Effector memory CD4-positive, alpha-beta T cell (primary cell): ENCODE results near the gene PYROXD2.
"Not testable (repeated sequence)": the region's sequence is repeated elsewhere in the genome, so short reads cannot be mapped to it uniquely, and the experiment has no call there.

Source experiments
- DNase-seq, 3 donors: peaks; one replicate each; pipeline ENCODE4 v3.0.0-alpha.2; 2020
- H3K27ac ChIP-seq: 2 replicates; pipeline ENCODE4 v1.7.0; 2013; ENCODE audit warnings: mild to moderate bottlenecking, low read length, moderate library complexity; ENCODE audit not compliant: insufficient read depth, poor library complexity, severe bottlenecking
- H3K27me3 ChIP-seq: replicated peaks from 2 replicates; pipeline ENCODE4 v1.7.0; 2013; ENCODE audit warnings: mild to moderate bottlenecking, low read length; ENCODE audit not compliant: insufficient read depth, control insufficient read depth, poor library complexity, severe bottlenecking
- H3K36me3 ChIP-seq: 2 replicates; pipeline ENCODE4 v1.7.0; 2013; ENCODE audit warnings: mild to moderate bottlenecking, low read length, moderate library complexity; ENCODE audit not compliant: control insufficient read depth, insufficient read depth
- H3K4me1 ChIP-seq: 2 replicates; pipeline ENCODE4 v1.7.0; 2013; ENCODE audit warnings: low read length, mild to moderate bottlenecking; ENCODE audit not compliant: control insufficient read depth, insufficient read depth, poor library complexity, severe bottlenecking
- H3K4me3 ChIP-seq: 2 replicates; pipeline ENCODE4 v1.7.0; 2013; ENCODE audit warnings: low read length, low read depth, mild to moderate bottlenecking; ENCODE audit not compliant: insufficient read depth, poor library complexity, severe bottlenecking
- H3K9me3 ChIP-seq: 2 replicates; pipeline ENCODE4 v1.7.0; 2013; ENCODE audit warnings: mild to moderate bottlenecking, low read length, moderate library complexity; ENCODE audit not compliant: control insufficient read depth

PYROXD2 gene

DNA sequence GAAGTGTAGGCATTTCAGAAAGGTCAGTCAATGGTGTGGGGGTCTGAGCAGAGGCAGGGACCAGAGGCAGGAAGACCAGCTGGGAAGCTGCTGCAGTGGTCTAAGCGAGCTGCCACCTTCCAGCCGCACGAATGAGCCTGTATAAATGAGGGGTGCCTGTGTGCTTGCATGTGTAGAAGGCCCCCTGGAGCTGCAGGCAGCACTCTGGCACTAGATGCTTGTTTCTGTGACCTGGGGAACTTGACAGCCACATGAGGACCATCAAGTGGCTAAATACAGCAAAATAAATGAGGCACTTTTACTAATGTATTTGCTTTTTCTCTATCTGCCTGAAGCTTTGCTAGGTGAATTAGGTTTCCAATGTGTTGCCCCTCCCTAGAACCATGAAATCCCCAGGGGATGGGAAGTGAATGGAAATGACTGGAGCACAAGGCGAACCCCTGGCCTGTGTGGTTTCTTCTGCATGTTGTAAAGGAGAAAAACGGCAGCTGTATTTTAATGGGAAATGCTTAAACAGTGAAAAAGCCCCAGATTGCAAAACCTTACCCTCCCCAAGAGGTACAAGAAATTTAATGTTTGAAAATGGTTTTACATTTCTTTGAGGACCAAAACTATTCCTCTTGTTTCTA is 57.7 kb downstream of the PYROXD2 start:
- H3K4me1 ChIP-seq: no peaks in the 10 kb centered on the region
- no peaks in the 10 kb centered on the region for H3K9me3 ChIP-seq
- no peaks in the 10 kb centered on the region for H3K36me3 ChIP-seq
- no peak for DNase-seq
- no peak overlapping the region for H3K4me3 ChIP-seq
- no peak overlapping the region for H3K27ac ChIP-seq
- H3K27me3 ChIP-seq: no peaks in the 10 kb centered on the region

DNA sequence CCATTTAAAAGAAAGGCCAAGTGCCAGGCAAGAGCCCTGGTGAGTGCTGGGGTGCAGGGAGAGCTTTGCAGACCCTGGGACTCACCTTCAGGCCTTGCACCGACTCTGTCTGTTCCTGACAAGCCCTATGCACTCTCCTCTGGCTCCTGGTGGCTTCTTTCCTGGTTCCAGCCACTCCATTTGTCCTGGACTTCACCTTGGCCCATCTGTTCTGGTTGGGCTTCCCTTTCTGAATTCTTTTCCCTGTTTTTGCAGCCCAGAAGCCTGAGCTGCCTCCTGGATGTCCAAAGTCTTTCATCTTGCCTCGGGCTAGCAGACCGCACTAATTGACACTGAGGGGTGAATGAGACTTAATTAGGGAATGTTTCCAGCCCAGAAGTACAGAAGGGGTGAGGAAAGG is 60.5 kb downstream of the PYROXD2 start:
- Histone ChIP-seq H3K4me3 (no peak overlapping the region), H3K9me3 (no peaks in the 10 kb centered on the region), H3K4me1 (no peaks in the 10 kb centered on the region), H3K27me3 (no peaks in the 10 kb centered on the region), H3K36me3 (no peaks in the 10 kb centered on the region), H3K27ac (no peak overlapping the region)
- no peak for DNase-seq

DNA sequence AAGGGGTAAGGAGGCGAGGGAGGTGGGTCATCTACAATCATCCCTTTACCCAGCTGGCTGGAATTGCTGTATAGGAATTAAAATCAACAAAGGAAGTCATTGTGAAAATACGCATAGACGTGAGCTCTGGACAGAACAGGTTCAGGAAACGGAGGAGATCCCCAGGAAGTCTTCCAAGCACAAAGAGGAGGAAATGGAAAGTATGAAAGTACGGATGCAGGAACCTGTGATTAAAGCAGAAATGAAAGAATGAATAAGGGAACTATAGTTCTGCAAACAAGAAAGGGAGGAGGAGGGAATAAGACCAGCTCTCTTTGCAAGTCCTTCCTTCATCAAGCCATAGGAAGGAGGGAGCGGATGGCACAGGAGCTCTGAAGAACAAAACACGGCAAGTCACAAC is 61.8 kb downstream of the PYROXD2 start:
- H3K27me3 ChIP-seq: no peaks in the 10 kb centered on the region
- H3K36me3 ChIP-seq: no peaks in the 10 kb centered on the region
- H3K27ac ChIP-seq: no peak overlapping the region
- DNase-seq: no peak
- H3K9me3 ChIP-seq: no peaks in the 10 kb centered on the region
- H3K4me3 ChIP-seq: no peak overlapping the region
- no peaks in the 10 kb centered on the region for H3K4me1 ChIP-seq

DNA sequence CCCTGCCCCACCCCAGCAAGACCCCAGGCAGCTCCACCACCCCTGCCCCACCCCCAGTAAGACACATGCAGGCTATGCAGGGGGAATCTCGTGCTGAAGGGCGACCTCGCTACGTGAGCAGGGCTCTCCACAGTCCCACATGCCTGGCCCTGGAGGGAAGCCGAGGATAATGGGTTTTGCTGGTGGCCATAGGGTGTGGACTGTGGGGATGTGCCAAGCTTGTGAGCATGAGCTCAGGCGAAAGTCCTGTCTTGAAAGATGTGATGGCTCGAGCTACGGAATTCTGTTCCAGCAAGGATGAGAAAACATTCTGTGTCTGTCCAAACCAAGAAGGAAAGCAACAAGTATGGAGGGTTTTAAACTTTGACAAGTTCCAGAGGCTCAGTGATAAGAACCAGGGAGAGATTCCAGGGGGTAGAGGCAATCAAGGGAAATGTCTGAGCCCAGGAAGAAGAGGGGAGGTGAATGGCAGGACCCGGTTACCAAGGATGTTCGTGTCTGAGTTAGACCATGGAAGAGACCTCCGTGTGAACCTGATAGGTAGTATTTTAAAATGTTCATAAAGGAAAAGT is 63.1 kb downstream of the PYROXD2 start:
- Histone ChIP-seq H3K4me3 (no peak overlapping the region), H3K4me1 (no peaks in the 10 kb centered on the region), H3K9me3 (no peaks in the 10 kb centered on the region), H3K36me3 (no peaks in the 10 kb centered on the region), H3K27ac (no peak overlapping the region), H3K27me3 (no peaks in the 10 kb centered on the region)
- no peak for DNase-seq

DNA sequence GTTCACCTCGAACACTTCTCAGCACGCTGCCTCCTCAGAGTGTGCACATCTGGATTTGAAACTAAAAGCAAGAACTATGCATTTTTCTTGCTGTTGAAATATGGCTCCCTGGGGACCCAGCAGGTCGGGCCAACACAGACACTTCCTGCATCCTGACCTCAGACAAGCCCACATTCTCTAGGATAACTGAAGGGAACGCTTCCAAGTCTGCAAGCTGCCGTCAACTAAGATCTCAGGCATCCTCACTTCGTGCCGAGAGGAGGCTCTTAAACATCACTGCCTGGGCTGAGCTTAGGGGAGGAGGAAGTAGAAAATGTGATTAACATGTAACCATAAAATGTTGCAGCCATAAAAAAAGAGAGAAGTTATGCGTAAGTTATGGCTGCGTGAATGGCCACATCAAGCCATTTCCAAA is 65.5 kb downstream of the PYROXD2 start:
- Histone ChIP-seq H3K4me3 (no peak overlapping the region), H3K27ac (no peak overlapping the region)

DNA sequence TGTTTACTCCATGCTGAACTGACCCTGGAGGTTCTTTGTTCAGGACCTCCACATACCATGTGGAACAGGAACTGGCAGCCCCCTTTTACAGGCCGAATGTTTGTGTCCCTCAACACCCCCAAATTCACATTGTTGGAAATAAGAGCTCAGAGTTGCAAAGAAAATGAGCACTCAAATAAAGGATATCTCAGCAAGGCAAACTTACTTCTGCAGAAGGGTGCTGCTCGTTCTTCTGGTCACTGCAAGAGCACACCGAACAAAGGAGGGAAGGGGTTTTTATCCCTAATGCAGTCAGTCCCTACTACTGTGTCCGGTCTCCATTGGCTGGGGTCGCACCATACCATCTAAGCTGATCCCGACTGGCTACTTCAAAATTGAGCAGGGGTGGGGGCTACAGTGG is 68.1 kb downstream of the PYROXD2 start:
- Histone ChIP-seq H3K4me3 (no peak overlapping the region), H3K4me1 (no peaks in the 10 kb centered on the region), H3K27ac (no peak overlapping the region), H3K36me3 (no peaks in the 10 kb centered on the region), H3K9me3 (no peaks in the 10 kb centered on the region), H3K27me3 (no peaks in the 10 kb centered on the region)
- no peak for DNase-seq

More for the DNA sequence above, 65.5 kb downstream of the PYROXD2 start:
- no peaks in the 10 kb centered on the region for H3K27me3 ChIP-seq
- H3K4me1 ChIP-seq: no peaks in the 10 kb centered on the region
- no peaks in the 10 kb centered on the region for H3K9me3 ChIP-seq
- no peak for DNase-seq
- H3K36me3 ChIP-seq: no peaks in the 10 kb centered on the region

DNA sequence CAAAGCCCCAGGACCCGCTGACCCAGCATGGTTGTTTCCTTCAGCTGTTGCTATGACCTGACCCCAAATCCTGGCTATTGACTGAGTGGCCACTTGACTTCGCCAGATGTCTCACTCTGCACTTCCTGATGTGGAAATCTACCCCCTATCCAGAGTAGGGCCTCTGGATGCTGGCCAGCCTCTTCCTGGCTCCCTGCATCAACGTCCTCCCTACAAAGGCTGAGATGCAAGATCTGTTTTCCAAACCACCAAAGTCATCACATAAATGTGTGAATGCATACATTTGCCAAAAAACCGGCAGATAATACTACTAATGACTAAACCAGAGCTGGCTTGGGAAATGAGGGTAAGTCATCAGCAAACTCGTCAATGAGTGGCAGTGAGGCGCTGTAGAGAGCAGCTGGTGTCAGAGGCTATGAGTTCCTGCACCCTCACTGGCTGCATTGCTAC is 70.4 kb downstream of the PYROXD2 start:
- H3K36me3 ChIP-seq: no peaks in the 10 kb centered on the region
- H3K4me3 ChIP-seq: no peak overlapping the region
- no peaks in the 10 kb centered on the region for H3K27me3 ChIP-seq
- H3K27ac ChIP-seq: no peak overlapping the region
- DNase-seq: no peak
- H3K4me1 ChIP-seq: no peaks in the 10 kb centered on the region
- H3K9me3 ChIP-seq: no peaks in the 10 kb centered on the region

DNA sequence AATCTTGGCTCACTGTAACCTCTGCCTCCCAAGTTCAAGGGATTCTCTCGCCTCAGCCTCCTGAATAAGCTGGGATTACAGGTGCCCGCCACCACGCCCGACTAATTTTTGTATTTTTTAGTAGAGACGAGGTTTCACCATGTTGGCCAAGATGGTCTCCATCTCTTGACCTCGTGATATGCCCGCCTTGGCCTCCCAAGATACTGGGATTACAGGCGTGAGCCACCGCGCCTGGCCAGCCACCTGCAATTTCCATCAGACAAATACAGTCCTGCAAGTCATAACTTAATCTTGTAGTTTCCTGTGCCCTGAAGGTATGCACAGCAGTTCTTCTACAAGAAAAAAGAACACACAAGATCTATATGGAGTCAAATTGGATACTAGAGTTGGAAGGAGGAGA is 73.3 kb downstream of the PYROXD2 start:
- H3K4me1 ChIP-seq, DNase-seq, H3K9me3 ChIP-seq, H3K27ac ChIP-seq, H3K36me3 ChIP-seq, H3K27me3 ChIP-seq, H3K4me3 ChIP-seq: not testable (repeated sequence)

DNA sequence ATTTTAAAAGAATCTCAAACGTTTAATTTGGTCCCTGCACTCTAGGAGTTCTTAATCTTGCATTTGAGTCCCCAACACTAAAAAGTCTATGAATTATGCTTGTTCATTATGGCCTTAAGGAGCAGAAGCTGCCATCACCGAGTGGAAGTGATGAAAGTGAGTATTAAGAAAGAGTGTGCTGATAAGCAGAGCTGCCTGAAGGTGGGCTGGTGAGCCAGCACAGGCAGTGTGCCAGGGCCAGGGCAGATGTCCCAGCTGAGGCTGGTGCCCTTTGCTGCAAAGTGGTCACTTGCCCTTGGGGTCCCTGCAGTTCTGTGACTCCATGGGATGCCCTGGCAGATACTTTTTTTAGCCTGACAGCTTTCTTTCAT is 74.1 kb downstream of the PYROXD2 start:
- H3K4me1 ChIP-seq: no peaks in the 10 kb centered on the region
- H3K27me3 ChIP-seq: no peaks in the 10 kb centered on the region
- no peaks in the 10 kb centered on the region for H3K9me3 ChIP-seq
- no peak overlapping the region for H3K27ac ChIP-seq
- no peak overlapping the region for H3K4me3 ChIP-seq
- no peaks in the 10 kb centered on the region for H3K36me3 ChIP-seq
- no peak for DNase-seq

DNA sequence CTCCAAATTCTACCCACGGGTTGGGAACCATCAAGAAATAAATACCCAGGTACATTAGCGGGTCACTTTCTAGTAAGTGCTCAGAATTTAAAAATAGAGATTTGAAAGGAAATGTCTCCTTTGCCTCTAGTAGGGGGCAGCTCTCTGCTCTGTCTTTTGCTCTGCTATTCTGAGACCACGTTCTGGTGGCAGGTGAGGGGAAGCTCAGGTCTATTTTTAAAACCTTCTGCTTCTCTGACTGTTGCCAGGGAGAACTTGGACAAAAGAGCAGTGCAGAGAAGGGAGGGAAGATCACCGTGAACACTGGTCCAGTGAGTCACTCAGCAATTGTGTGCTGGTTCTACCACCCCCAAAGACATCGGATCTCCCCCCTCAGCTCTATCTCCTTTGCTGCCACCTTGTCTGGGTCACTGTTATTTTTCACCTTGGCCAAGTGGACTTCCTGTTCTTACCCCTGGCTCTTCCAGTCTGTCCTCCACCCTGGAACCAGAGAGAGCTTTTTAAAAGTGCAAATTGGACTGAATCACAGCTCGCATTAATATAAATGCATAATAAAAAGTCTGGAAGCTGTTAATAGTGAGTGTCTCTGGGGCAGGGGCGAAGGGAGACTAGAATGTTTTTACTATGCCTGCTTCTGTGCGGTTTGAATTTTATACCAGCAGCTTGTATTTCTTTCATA is 74.6 kb downstream of the PYROXD2 start:
- DNase-seq: no peak
- no peaks in the 10 kb centered on the region for H3K36me3 ChIP-seq

More for the DNA sequence above, 74.6 kb downstream of the PYROXD2 start:
- no peaks in the 10 kb centered on the region for H3K9me3 ChIP-seq
- H3K4me3 ChIP-seq: no peak overlapping the region
- H3K27ac ChIP-seq: no peak overlapping the region
- H3K27me3 ChIP-seq: no peaks in the 10 kb centered on the region
- no peaks in the 10 kb centered on the region for H3K4me1 ChIP-seq
